GM23338 (cell line): ENCODE data around the gene PDE2A. TPM values are rescaled to one million over a fixed set of nuclear protein-coding genes. Genes with fewer than 3 reads are reported as not detected.

Source experiments
- ATAC-seq: fragments of 200-7000 bp; cut with Tn5 transposase; 3 replicates; pipeline ENCODE4 v1.9.1; 2020
- DNase-seq: peaks from one replicate; pipeline ENCODE4 v3.0.0-alpha.2; 2015; ENCODE audit warnings: low spot score
- H2AFZ ChIP-seq: fragments of 200-600 bp; sonication (generic); 2 replicates; pipeline ENCODE4 v1.8.0; 2016; ENCODE audit warnings: antibody characterized with exemption, mild to moderate bottlenecking, moderate library complexity
- H3F3A ChIP-seq: fragments of 200-600 bp; sonication (generic); replicated peaks from 2 replicates; pipeline ENCODE4 v1.8.0; 2017; ENCODE audit warnings: antibody characterized with exemption, mixed run types, low read depth
- H3K27ac ChIP-seq: fragments of 200-600 bp; sonication (generic); 2 replicates; pipeline ENCODE4 v1.6.1; 2016; ENCODE audit warnings: low read depth
- H3K27me3 ChIP-seq: fragments of 200-600 bp; sonication (generic); 2 replicates; pipeline ENCODE4 v1.8.0; 2016; ENCODE audit warnings: mild to moderate bottlenecking, mixed run types, moderate library complexity; ENCODE audit not compliant: insufficient read depth
- H3K36me3 ChIP-seq: fragments of 200-600 bp; sonication (generic); 2 replicates; pipeline ENCODE4 v1.8.0; 2016; ENCODE audit warnings: mild to moderate bottlenecking; ENCODE audit not compliant: insufficient read depth
- H3K4me1 ChIP-seq: fragments of 200-600 bp; sonication (generic); 2 replicates; pipeline ENCODE4 v1.8.0; 2016; ENCODE audit warnings: mild to moderate bottlenecking, moderate library complexity; ENCODE audit not compliant: insufficient read depth
- H3K4me2 ChIP-seq: fragments of 200-600 bp; sonication (generic); 2 replicates; pipeline ENCODE4 v1.7.1; 2017; ENCODE audit warnings: mixed run types
- H3K4me3 ChIP-seq: fragments of 200-600 bp; sonication (generic); 2 replicates; pipeline ENCODE4 v1.6.1; 2016; ENCODE audit warnings: mixed run types
- H3K79me2 ChIP-seq: fragments of 200-600 bp; sonication (generic); replicated peaks from 2 replicates; pipeline ENCODE4 v1.8.0; 2017; ENCODE audit warnings: mild to moderate bottlenecking; ENCODE audit not compliant: insufficient read depth
- H3K9me2 ChIP-seq: fragments of 200-600 bp; sonication (generic); 2 replicates; pipeline ENCODE4 v1.8.0; 2017; ENCODE audit not compliant: insufficient read depth
- H4K20me1 ChIP-seq: fragments of 200-600 bp; sonication (generic); replicated peaks from 2 replicates; pipeline ENCODE4 v1.8.0; 2017; ENCODE audit warnings: mild to moderate bottlenecking; ENCODE audit not compliant: insufficient read depth
- H3K27ac Mint-ChIP-seq: 2 replicates; pipeline ENCODE4 v1.8.0; 2020; ENCODE audit warnings: inconsistent platforms, mild to moderate bottlenecking, moderate library complexity, mixed read lengths
- H3K27me3 Mint-ChIP-seq: 3 replicates; pipeline ENCODE4 v1.8.0; 2022; ENCODE audit warnings: low read depth, mild to moderate bottlenecking, moderate library complexity, mixed read lengths, inconsistent platforms; ENCODE audit not compliant: insufficient read depth, poor library complexity
- H3K36me3 Mint-ChIP-seq: 3 replicates; pipeline ENCODE4 v1.8.0; 2021; ENCODE audit warnings: low read depth, mild to moderate bottlenecking, inconsistent platforms, moderate library complexity, mixed read lengths
- H3K4me1 Mint-ChIP-seq: 3 replicates; pipeline ENCODE4 v1.8.0; 2020; ENCODE audit warnings: mild to moderate bottlenecking, inconsistent platforms, mixed read lengths
- H3K4me3 Mint-ChIP-seq: 3 replicates; pipeline ENCODE4 v1.8.0; 2021; ENCODE audit warnings: moderate library complexity, mild to moderate bottlenecking, inconsistent platforms, mixed read lengths
- H3K9me3 Mint-ChIP-seq: 3 replicates; pipeline ENCODE4 v1.8.0; 2020; ENCODE audit warnings: moderate library complexity, mild to moderate bottlenecking, inconsistent platforms, mixed read lengths
- CREB1 ChIP-seq: fragments of 250-450 bp; sonication (Bioruptor Pico); IDR thresholded peaks from 2 replicates; pipeline ENCODE4 v1.5.0; 2020; ENCODE audit warnings: low read depth, mild to moderate bottlenecking, moderate library complexity
- EZH2 ChIP-seq: fragments of 200-600 bp; sonication (generic); IDR thresholded peaks from one replicate; pipeline ENCODE4 v1.8.0; 2017; ENCODE audit warnings: antibody characterized with exemption, mild to moderate bottlenecking, low read depth; ENCODE audit not compliant: unreplicated experiment
- EZH2phosphoT487 ChIP-seq: fragments of 200-600 bp; sonication (generic); IDR thresholded peaks from one replicate; pipeline ENCODE4 v1.8.1; 2018; ENCODE audit warnings: antibody characterized with exemption; ENCODE audit not compliant: unreplicated experiment
- JUNB ChIP-seq: IDR thresholded peaks from one replicate; pipeline ENCODE4 v1.6.1; 2016; ENCODE audit warnings: antibody characterized with exemption; ENCODE audit not compliant: unreplicated experiment
- NANOG ChIP-seq: IDR thresholded peaks from 2 replicates; pipeline ENCODE4 v1.6.1; 2016; ENCODE audit warnings: antibody characterized with exemption, borderline replicate concordance
- STAT1 ChIP-seq: IDR thresholded peaks from one replicate; pipeline ENCODE4 v1.6.1; 2016; ENCODE audit warnings: antibody characterized with exemption; ENCODE audit not compliant: unreplicated experiment
- ZNF114 ChIP-seq: fragments of 250-450 bp; sonication (Bioruptor Pico); IDR thresholded peaks from 2 replicates; pipeline ENCODE4 v1.5.0; 2020; ENCODE audit warnings: mild to moderate bottlenecking, moderate library complexity
- ZNF331 ChIP-seq: fragments of 250-450 bp; sonication (Bioruptor Pico); IDR thresholded peaks from 2 replicates; pipeline ENCODE4 v1.5.0; 2020; ENCODE audit warnings: low read depth, mild to moderate bottlenecking, moderate library complexity
- polyA plus RNA-seq: library from polyadenylated mRNA; unstranded; fragments of >200 nt; fragmentation: Nextera tagmentation; extraction: Ambion mirVana; gene quantifications from 2 replicates; pipeline ENCODE4 v1.2.1, GENCODE V29; 2016
- total RNA-seq: library from RNA; depleted of rRNA; stranded (reverse); fragments of >200 nt; shearing (Covaris generic); gene quantifications from 2 replicates; pipeline ENCODE4 v1.2.3, GENCODE V29; 2014
- TF ChIP-seq, protein P1 (sequence below): IDR thresholded peaks from one replicate; pipeline ENCODE4 v1.6.1; 2018; ENCODE audit warnings: antibody characterized with exemption; ENCODE audit not compliant: unreplicated experiment
- TF ChIP-seq, protein P2 (sequence below): fragments of 250-450 bp; sonication (Bioruptor Pico); IDR thresholded peaks from 2 replicates; pipeline ENCODE4 v1.5.0; 2020; ENCODE audit warnings: mild to moderate bottlenecking, moderate library complexity
- TF ChIP-seq, protein P3 (sequence below): IDR thresholded peaks from 2 replicates; pipeline ENCODE4 v1.6.1; 2016; ENCODE audit warnings: antibody characterized with exemption

Gene PDE2A
- total and polyA plus RNA-seq, 2 experiments from 2014 or later = 4.3 to 16.2 TPM

DNA sequence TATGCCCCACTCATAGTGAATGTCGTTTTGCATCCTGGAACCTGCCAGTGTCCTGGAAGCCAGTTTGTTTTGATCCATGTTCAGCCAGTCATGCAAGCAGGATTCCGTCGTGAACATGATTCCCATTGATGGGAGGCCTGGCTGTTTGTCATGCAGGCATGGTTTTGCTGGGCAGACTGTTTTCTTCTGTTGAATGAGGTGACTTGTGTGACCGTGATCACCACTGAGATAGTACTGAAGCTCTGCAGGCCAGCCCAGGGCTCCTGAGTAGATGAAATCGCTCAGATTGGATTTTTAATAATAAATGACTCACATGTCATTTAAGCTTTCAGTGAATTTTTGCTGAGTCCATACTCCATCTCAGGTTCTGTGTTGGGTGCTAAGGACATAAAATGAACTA, 117.8 kb downstream of the PDE2A start:
- H3K36me3 Mint-ChIP-seq = no peaks in the 10 kb centered on the region
- no peaks in the 10 kb centered on the region for H3K4me1 ChIP-seq

More for the DNA sequence above, 117.8 kb downstream of the PDE2A start:
- Histone ChIP-seq H3K9me2 (no peaks in the 10 kb centered on the region), H3K27me3 (no peaks in the 10 kb centered on the region), H3K79me2 (no peaks in the 10 kb centered on the region), H3K4me2 (no peak overlapping the region), H3F3A (no peaks in the 10 kb centered on the region), H4K20me1 (no peaks in the 10 kb centered on the region), H3K4me3 (no peak overlapping the region), H3K27ac (no peak overlapping the region), H3K36me3 (no peaks in the 10 kb centered on the region), H2AFZ (no peak overlapping the region)
- DNase-seq (no peak), ATAC-seq (no peak)
- Mint-ChIP-seq H3K9me3 (peaks cover 3% of the 10 kb centered on the region; the same call in 1 of the 3 replicates), H3K4me3 (no peak overlapping the region), H3K4me1 (peaks cover 7% of the 10 kb centered on the region), H3K27me3 (peaks cover 9% of the 10 kb centered on the region), H3K27ac (no peak overlapping the region)
- TF ChIP-seq CREB1 (no peak), STAT1 (no peak), EZH2phosphoT487 (no peak), NANOG (no peak), EZH2 (no peak), ZNF331 (CRISPR knock-in tag) (no peak), ZNF114 (CRISPR knock-in tag) (no peak), JUNB (no peak)
- TF ChIP-seq, protein P1, sequence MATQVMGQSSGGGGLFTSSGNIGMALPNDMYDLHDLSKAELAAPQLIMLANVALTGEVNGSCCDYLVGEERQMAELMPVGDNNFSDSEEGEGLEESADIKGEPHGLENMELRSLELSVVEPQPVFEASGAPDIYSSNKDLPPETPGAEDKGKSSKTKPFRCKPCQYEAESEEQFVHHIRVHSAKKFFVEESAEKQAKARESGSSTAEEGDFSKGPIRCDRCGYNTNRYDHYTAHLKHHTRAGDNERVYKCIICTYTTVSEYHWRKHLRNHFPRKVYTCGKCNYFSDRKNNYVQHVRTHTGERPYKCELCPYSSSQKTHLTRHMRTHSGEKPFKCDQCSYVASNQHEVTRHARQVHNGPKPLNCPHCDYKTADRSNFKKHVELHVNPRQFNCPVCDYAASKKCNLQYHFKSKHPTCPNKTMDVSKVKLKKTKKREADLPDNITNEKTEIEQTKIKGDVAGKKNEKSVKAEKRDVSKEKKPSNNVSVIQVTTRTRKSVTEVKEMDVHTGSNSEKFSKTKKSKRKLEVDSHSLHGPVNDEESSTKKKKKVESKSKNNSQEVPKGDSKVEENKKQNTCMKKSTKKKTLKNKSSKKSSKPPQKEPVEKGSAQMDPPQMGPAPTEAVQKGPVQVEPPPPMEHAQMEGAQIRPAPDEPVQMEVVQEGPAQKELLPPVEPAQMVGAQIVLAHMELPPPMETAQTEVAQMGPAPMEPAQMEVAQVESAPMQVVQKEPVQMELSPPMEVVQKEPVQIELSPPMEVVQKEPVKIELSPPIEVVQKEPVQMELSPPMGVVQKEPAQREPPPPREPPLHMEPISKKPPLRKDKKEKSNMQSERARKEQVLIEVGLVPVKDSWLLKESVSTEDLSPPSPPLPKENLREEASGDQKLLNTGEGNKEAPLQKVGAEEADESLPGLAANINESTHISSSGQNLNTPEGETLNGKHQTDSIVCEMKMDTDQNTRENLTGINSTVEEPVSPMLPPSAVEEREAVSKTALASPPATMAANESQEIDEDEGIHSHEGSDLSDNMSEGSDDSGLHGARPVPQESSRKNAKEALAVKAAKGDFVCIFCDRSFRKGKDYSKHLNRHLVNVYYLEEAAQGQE = no peak
- TF ChIP-seq, protein P2, sequence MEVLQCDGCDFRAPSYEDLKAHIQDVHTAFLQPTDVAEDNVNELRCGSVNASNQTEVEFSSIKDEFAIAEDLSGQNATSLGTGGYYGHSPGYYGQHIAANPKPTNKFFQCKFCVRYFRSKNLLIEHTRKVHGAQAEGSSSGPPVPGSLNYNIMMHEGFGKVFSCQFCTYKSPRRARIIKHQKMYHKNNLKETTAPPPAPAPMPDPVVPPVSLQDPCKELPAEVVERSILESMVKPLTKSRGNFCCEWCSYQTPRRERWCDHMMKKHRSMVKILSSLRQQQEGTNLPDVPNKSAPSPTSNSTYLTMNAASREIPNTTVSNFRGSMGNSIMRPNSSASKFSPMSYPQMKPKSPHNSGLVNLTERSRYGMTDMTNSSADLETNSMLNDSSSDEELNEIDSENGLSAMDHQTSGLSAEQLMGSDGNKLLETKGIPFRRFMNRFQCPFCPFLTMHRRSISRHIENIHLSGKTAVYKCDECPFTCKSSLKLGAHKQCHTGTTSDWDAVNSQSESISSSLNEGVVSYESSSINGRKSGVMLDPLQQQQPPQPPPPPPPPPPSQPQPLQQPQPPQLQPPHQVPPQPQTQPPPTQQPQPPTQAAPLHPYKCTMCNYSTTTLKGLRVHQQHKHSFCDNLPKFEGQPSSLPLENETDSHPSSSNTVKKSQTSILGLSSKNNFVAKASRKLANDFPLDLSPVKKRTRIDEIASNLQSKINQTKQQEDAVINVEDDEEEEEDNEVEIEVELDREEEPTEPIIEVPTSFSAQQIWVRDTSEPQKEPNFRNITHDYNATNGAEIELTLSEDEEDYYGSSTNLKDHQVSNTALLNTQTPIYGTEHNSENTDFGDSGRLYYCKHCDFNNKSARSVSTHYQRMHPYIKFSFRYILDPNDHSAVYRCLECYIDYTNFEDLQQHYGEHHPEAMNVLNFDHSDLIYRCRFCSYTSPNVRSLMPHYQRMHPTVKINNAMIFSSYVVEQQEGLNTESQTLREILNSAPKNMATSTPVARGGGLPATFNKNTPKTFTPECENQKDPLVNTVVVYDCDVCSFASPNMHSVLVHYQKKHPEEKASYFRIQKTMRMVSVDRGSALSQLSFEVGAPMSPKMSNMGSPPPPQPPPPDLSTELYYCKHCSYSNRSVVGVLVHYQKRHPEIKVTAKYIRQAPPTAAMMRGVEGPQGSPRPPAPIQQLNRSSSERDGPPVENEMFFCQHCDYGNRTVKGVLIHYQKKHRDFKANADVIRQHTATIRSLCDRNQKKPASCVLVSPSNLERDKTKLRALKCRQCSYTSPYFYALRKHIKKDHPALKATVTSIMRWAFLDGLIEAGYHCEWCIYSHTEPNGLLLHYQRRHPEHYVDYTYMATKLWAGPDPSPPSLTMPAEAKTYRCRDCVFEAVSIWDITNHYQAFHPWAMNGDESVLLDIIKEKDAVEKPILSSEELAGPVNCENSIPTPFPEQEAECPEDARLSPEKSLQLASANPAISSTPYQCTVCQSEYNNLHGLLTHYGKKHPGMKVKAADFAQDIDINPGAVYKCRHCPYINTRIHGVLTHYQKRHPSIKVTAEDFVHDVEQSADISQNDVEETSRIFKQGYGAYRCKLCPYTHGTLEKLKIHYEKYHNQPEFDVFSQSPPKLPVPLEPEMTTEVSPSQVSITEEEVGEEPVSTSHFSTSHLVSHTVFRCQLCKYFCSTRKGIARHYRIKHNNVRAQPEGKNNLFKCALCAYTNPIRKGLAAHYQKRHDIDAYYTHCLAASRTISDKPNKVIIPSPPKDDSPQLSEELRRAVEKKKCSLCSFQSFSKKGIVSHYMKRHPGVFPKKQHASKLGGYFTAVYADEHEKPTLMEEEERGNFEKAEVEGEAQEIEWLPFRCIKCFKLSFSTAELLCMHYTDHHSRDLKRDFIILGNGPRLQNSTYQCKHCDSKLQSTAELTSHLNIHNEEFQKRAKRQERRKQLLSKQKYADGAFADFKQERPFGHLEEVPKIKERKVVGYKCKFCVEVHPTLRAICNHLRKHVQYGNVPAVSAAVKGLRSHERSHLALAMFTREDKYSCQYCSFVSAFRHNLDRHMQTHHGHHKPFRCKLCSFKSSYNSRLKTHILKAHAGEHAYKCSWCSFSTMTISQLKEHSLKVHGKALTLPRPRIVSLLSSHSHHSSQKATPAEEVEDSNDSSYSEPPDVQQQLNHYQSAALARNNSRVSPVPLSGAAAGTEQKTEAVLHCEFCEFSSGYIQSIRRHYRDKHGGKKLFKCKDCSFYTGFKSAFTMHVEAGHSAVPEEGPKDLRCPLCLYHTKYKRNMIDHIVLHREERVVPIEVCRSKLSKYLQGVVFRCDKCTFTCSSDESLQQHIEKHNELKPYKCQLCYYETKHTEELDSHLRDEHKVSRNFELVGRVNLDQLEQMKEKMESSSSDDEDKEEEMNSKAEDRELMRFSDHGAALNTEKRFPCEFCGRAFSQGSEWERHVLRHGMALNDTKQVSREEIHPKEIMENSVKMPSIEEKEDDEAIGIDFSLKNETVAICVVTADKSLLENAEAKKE = no peak
- TF ChIP-seq, protein P3, sequence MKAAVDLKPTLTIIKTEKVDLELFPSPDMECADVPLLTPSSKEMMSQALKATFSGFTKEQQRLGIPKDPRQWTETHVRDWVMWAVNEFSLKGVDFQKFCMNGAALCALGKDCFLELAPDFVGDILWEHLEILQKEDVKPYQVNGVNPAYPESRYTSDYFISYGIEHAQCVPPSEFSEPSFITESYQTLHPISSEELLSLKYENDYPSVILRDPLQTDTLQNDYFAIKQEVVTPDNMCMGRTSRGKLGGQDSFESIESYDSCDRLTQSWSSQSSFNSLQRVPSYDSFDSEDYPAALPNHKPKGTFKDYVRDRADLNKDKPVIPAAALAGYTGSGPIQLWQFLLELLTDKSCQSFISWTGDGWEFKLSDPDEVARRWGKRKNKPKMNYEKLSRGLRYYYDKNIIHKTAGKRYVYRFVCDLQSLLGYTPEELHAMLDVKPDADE = no peak
